NCI-H524 treated with DMSO at 0.1 percent for 48 hours (cell line): Measurements from ENCODE around the gene RIOX2.
A peak's percentile ranks its signal among the peaks of the same experiment; 100 is the strongest.

Experiments used
- DNase-seq: peaks from one replicate; lab custom pipeline; 2025; lab: John Stamatoyannopoulos, UW

Gene RIOX2

DNA sequence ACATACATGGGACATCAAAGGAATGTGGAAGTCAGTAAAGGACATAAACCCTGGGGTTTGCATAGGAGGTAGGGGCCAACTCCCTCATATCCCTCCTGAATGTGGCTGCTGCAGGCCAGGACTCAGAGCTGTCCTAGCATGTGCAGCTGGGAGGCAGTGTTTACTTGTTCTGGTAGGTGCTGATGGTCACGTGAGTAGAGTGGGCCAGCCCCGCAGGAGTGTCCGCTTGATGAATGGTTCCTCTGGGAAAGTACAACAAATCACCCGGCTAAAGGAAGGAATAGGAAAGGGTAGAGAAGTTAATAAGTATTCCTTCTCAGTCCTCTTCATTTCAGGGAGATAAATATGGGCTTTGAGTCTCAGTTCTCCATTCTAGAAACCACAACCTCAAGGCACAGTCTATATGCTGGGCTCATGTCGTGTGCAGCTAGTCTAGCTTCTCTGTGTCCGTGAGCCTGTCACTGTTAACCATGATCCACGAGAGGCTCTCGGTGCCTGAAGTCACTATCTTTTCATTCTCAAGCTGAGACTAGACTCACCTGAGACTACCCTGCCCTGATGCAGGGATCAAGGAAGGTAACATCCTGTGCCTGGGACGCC lies 17.9 kb downstream of the RIOX2 start:
- no peak for DNase-seq

DNA sequence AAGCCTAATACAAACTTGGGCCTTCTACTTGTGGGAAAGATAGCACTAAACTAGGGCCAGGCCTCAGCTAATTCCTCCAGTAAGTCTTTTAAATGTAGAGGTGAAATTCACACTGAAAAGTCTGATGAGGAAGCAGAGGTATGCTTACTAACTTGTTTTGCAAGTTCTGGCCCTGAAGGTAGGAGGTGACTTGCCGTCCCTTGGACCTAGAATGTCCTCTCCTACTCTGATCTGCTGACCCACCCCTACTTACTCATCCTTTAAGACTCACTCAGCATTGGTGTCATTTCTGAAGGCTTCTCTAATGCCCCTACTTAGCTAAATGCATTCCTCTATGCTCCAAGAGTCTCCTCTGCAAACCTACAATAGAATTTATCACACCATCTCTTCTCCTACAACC lies 19.4 kb downstream of the RIOX2 start:
- DNase-seq = no peak

DNA sequence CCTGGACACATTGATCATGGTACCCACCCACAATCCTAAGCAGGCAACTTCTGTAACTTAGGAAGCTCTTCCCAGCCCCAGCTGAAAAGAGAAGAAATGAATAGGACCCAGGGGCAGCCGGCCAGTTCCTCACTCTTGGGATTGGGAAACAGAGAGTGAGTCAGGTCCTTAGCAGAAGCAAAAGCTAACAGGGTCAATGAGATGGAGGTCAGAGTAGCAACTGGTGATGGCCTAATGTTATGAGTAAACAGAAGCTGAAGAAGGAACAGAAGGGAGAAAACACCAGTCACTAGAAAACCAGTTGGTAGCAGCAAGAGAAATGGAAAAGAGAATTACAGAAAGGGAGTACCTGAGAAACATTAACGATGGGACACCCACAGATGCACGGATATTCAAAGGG lies 20.0 kb downstream of the RIOX2 start:
- no peak for DNase-seq

DNA sequence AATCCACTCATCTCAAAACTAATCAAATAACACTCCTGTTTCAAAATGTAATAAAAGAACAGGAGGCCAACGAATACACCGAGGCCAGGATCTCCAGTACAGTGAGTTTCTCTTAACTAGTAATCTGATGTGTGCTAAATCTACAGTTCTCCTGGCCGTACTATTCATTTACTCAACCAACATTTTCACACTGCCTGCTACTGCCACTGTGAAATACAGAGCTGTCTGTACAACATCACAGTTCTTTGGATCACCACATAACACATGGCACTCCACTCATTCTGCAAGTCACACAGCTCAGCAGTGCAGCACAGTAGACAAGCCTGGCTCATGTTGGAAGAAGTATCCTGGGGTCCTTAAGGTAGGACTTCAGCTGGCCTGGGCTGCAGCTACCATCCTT lies 21.9 kb downstream of the RIOX2 start:
- no peak for DNase-seq

DNA sequence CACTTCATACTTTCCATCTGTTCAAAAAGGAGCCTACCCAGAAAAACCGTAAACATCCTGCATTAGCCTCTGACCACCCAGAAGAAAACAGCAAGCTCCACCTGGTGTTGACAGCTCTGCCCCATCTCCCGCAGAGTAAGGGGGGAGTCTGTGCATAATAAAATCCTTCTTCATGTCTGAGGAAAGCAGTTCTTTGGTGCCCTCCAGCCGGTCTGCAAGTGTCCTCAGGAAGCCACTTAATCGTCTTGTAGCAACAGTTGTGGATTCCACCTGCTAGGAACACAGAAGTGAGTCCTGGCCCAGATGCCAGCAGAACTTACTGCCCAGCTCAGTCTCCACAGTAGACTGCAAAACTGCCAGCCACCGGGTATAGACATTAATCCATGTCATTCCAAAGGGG lies 22.5 kb downstream of the RIOX2 start:
- peak; percentile 100 for DNase-seq

DNA sequence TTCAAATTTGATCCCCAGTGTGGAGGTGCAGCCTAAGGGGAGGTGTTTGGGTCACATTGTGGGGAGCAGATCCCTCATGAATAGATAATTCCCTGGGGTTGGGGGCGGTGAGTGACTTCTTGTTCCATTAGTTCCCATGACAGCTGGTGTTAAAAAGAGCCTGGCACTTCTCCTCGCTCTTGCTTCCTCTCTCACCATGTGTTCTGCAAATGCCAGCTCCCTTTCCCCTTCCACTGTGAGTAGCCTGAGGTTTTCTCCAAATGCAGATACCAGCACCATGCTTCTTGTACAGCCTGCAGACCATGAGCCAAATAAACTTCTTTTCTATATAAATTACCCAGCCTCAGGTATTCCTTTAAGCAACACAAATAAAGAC lies 23.1 kb downstream of the RIOX2 start:
- DNase-seq = peak; percentile 77

DNA sequence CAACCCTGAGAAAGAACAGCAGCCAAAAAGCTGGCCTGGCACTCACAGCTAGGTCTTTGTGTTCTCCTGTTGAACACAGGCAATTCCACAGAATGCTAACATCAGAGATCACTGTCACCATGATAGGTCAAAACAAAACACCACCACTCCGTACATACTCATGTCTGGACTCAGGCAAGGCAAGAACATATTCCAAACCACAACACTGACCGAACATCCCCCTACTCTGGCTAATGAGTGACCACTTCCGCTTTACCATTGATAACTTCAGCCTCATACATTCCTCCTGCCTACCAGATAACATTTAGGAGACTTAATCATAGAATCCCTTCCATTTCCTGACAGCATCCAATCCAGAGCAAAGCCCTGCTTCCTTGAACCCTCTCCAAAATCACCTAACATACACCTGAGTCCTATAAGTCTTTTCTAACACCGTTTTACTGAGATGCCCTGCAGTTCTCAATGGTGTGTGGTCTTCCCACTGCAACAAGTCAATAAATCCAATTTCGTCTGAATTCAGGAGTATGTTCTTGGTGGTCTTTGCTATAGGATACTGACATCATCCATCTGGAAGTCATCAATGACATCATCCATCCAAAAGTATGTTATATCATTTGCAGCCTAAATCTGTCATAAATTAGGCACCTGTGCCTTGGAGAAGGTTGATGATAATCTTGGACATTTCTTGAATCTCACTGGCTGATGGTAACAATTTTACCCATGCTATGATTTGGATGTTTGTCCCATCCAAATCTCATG lies 23.7 kb downstream of the RIOX2 start:
- DNase-seq = no peak

DNA sequence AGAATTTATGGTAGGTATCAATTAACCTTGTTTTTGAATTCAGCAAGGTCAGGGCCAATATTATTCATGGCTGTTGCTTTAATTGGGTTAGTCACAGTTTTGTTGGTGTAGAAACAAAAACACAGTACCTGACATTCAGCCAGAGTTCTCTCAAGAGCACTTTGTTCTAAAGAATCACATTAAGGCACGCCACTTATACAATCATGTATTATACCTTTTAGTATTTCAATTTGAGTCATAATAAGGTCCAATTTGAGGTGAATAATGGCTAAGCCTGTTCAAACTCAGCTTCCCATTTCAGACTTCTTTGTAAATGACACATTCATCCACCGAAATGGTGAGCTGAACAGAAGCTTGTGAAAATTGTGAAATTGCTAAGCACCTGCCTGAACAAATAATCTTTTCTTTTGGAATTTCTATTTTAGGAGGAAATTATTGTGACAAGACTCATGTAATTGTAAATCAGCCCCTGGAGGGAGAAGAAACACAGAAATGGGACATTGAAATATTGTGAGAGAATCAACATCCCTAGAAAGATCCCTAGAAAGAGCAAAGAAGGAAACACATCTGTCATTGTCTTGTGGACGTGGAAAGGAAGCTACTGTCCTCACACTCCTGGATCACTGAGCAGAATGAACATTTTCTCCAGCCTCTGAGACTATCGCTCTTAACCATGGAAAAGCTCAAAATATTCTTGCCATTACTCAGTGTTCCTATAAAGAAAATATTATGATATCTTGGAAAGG lies 29.3 kb downstream of the RIOX2 start:
- no peak for DNase-seq

DNA sequence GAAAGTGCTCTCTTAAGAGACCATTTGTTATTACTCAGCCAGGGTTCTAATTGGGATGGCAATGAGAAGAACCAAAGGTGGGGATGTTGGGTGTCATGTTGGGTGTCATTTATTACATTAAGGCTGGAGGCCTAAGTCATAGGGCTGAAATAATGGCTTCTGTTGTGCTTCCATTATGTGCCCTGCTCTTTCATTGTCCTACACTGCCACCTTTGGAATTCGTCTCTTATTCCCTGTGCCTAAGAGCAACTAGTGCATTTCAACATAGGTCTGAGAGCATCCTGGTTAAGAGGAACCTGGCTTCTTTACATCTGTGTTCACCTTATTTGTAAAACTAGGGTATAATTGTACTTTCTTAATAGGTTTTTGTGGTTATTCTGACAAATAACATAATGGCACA lies 32.2 kb downstream of the RIOX2 start:
- no peak for DNase-seq

DNA sequence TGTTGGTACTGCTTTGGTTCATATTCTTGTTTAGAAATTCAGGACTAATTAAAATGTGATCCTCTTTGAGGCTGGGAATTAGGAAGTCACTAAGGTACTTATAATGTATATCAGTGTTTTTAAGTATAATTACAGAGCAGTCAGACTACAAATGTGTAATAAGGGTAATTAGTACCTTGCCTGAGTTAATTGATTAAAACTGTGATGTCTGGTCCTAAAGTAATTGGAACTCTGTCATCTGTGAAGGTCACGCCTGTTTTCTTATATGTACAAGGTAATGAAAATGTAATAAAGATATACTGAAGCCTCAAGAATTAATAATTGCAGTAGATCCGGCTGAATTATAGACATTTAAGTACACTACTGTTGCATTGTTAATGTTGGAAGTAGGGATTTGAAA lies 32.8 kb downstream of the RIOX2 start:
- no peak for DNase-seq

DNA sequence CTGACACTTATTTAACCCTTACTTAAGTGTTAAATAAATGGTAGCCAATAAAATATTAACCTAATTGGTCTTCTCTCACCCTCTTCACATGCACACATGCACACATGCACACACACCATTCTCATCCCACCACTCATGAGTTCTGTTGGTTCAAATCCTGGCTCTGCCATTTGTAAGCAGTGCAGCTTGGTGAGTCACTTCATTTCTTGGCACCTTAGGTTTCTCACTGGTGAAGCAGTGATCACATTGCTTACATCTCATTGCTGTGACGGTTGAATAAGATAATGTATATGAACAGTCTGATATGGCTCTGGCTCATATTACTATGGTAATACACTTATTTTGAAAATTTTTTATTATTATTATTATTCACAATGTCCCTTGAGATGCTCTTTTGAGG lies 33.8 kb downstream of the RIOX2 start:
- no peak for DNase-seq

DNA sequence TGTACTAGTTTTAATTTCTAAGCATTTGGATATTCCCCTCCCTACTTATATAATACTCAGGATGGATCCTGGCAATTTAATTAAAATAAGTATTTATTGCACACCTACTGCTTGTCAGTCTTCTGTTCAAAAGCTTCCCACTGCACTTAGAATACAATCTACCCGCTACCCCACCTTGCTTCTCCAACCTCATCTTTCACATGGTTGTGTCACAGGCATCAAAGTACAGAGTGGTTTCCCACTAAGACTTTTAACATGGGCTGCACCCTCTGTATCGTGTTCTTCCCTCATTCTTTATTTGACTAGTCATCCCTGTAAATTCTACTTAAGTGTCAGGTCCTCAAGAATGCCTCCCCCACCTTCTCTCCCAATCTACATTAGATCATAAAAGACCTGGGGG lies 35.0 kb downstream of the RIOX2 start:
- no peak for DNase-seq

DNA sequence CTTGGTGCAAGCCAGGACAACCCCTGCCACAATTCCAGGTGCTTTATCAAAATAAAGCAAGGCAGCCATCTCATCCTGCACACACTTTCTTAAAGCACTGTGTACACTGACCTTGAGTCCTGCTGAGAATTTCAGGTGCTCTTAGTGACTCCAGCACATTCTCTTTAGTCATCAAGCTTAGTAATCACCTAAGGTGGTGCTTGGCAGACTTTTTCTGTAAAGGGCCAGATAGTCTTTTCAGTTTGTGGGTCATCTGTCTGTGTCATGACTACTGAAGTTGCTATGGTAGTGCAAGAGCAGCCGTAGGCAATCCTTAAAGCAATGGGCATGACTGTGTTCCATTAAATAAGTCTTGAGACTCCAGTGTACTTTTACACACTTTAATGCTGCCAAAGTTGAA lies 36.4 kb downstream of the RIOX2 start:
- no peak for DNase-seq

DNA sequence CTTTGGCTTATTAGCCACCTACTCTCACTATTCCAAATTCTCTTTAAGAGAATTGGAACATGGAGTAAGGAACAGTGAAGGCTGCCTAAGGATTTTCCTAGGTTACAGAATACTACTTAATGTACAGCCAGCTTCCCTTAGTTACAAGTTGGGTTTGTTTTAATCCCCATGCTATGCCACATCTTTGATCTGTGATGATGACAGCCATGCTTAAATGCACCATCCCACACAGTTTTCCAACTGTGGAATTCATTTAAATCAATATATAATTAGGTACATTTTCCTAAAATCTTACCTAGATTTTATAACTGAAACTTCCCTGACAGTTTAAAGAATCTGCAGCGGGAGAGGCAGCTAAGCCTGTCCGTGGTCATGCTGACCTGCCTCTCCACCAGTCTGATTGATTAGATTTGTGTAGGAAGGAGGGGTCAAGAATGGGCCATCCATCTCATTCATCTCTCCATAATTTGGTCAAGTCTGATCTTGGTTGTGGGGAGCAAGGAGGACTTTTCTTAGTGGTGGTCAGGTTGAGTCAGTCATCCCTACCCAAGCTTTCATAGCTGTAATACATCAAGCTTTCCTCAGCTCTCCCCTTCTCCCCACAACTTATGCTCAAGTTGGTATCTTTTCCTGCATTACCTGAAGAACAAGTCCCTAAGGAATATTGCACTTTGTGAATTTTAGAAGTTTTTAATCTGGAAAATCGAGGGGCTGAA lies 37.1 kb downstream of the RIOX2 start:
- DNase-seq = no peak

DNA sequence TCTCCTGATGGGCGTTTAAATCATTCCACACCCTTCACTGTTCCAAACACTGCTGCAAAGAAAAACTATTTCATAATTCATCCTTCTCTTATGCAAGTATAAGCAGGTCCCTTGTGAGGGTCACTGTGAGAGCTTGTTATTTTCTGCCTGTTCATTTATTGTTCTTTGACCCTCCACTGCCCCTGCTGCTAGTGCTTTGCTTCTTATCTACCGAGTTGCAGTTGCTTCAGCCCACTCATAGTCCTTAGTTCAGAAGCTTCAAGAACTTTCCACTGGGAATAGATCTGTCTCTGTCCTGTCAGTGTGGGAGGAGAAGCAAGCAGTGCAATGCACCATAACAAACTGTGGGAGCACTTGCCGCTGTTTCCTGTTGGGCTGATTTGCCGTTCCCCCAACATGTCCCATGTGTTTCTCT lies 39.8 kb downstream of the RIOX2 start:
- no peak for DNase-seq

DNA sequence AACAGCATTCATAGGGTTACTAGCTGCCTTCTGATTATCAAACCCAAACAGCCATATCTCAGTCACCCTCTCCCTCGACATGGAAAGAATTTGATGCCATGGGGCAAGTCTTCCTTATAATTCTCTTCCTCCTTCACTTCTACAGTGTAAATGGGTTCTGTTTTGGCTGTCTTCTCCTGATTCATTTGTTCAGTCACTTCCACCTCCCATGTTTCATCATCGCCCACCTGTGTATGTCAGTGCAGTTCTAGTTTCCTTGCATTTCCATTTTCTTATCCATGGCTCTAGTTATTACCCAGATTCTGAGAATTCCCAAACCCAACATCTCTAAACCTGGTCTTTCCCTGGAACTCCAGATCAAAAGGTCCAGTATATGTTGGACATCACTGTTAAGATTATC lies 41.0 kb downstream of the RIOX2 start:
- DNase-seq = no peak

DNA sequence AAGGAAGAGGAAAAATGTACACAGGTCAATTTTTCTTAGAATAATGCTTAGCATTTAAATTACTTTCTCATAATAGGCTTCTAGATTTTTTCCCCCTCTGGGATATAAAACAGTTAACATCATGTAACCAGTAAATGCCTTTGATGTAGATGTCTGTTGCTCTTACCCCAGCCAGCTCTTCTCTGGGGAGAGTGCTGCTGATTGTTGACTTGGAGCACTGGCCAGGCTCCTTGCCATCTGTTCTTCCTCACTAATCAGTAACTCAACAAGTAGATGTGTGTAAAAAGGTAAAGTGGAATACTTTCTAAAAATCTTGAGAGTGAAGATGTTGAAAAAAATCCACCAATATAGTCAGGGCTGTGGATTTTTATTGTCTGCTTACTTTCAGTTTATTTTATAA lies 42.2 kb downstream of the RIOX2 start:
- peak; percentile 38 for DNase-seq

DNA sequence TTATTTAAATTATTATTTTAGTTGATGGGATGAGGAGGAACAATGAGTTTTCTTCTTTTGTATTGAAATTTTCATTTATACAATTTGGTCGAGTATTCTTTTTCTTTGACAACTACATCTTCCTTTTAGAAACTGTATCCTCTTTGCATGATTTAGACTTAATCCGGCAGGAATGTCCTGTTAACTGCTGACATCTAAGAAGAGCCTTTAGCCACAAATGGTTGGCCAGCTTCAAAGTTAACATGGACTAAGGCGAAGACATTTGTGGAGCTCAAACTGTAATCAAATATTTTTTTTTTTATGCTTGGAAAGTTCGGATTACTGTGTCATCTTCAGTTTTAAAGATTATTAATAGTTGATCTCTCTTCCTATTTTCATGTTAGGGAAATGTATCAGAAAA lies 43.2 kb downstream of the RIOX2 start:
- no peak for DNase-seq

DNA sequence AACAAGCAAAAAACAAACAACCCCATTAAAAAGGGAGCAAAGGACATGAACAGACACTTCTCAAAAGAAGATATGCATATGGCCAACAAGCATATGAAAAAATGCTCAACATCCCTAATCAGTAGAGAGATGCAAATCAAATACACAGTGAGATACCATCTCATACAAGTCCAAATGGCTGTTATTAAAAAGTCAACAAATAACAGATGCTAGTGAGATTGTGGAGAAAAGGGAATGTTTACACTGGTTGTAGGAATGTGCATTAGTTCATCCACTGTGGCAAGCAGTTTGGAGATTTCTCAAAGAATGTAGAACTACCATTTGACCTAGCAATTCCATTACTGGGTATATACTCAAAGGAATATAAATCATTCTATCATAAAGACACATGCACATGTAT lies 44.5 kb downstream of the RIOX2 start:
- no peak for DNase-seq

DNA sequence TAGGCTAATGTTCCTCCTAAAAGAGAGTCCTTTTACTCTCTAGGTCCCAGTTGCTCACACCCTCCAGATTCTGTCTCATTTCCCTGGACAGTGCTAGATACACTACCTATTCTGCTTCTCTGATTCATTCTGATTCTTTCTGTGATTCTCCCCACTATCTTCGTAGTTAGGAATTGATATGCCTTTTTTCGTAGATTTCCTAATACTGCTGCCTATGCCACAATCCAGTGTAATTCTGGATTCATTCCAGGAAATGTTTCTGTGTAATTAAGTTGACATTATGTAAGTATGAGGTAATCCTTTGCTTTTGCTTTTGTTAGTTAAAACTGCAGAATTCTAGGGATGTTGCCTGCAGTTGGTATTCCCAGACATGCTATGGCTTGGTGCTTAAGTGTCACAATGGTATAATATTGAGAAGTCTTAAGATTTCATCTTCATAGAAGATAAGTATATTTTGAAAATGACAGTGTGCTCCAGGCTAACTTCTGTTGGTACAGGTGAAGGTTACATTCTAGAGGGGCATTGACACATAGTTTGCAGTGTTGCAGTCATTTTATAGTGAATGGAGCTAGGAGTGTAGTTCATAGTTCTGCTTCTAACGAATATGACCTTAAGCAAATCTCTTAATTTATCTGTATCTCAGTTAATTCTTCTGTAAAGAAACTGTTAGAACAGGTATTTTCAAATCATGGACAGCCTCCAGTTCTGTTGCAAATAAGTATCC lies 54.3 kb downstream of the RIOX2 start:
- DNase-seq = no peak

DNA sequence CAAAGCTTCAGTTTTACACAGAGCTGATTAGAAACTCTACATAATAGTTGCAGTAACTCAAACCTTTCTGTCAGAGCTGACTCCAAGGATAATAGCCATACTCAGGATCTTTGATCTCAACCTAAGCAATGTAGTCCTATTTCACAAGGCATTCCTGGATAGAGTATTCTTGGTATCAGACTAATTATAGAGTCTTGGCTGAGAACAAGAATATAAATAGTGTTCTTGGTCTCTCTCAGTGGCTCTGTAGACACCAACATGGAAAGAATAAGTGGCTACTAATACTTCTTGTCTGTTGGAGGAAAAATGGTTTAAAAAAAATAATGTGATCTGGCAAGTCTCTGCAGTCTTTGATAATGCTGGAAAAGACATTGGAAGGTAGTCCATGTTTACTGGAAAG lies 55.7 kb downstream of the RIOX2 start:
- DNase-seq = no peak

DNA sequence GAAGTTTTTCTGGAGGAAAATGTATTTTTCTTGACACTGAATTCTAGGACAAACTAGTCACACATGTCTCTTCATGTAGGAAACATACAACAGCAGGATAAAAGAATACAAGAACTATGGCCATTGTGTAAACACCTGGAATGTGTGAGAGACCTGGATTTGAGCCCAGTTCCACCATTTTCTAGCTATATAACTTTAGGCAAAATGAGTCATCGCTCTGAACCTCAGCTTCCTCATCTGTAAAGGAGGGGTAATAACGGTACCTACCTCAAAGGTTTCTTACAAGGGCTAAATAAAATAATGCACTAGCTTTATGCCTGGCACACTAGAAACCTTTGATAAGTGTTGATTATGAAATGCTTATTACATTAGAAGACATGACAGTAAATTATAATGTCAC lies 57.8 kb downstream of the RIOX2 start:
- no peak for DNase-seq
